Anterior cingulate cortex (tissue), 58 donors: Measurements from ENCODE around the gene TMEM181.
A peak's percentile ranks its signal among the peaks of the same experiment; 100 is the strongest.
"Not testable (repeated sequence)": the region's sequence is repeated elsewhere in the genome, so short reads cannot be mapped to it uniquely, and the experiment has no call there.

Experiments used
- DNase-seq, 58 donors: peaks; one replicate each; lab custom pipeline; 2025; lab: John Stamatoyannopoulos, UW

The TMEM181 gene

GRCh38 chr6:158586652-158587051 lies 26.8 kb downstream of the TMEM181 start:
- no peak for DNase-seq

GRCh38 chr6:158589366-158589765 lies 29.5 kb downstream of the TMEM181 start:
- peak in 8 of 58 donors; percentile 11 to 34 (median 16) for DNase-seq

GRCh38 chr6:158591134-158591809 lies 31.4 kb downstream of the TMEM181 start:
- DNase-seq = no peak

GRCh38 chr6:158591810-158592209 lies 31.9 kb downstream of the TMEM181 start:
- DNase-seq = no peak

GRCh38 chr6:158593670-158594069 lies 33.8 kb downstream of the TMEM181 start:
- peak in 1 of 58 donors; percentile 32 for DNase-seq

- DNase-seq = no peak
Observed at GRCh38 chr6:158595223-158595622, 35.3 kb downstream of the TMEM181 start.

- peak in 17 of 58 donors; percentile 6 to 51 (median 14) for DNase-seq
Observed at GRCh38 chr6:158596861-158597260, 37.0 kb downstream of the TMEM181 start.

- DNase-seq = no peak
Observed at GRCh38 chr6:158597565-158597964, 37.7 kb downstream of the TMEM181 start.

- DNase-seq = no peak
Observed at GRCh38 chr6:158599635-158600034, 39.7 kb downstream of the TMEM181 start.

- no peak for DNase-seq
Observed at GRCh38 chr6:158603261-158604047, 43.6 kb downstream of the TMEM181 start.

GRCh38 chr6:158604048-158604406 lies 44.1 kb downstream of the TMEM181 start:
- DNase-seq = no peak

GRCh38 chr6:158605266-158605878 lies 45.5 kb downstream of the TMEM181 start:
- peak in 50 of 58 donors; percentile 9 to 79 (median 35) for DNase-seq

- DNase-seq = not testable (repeated sequence)
Observed at GRCh38 chr6:158606011-158606410, 46.1 kb downstream of the TMEM181 start.

- DNase-seq = no peak
Observed at GRCh38 chr6:158606935-158607334, 47.0 kb downstream of the TMEM181 start.

GRCh38 chr6:158607411-158608170 lies 47.7 kb downstream of the TMEM181 start:
- DNase-seq = peak in 5 of 58 donors; percentile 10 to 31 (median 14)

- no peak for DNase-seq
Observed at GRCh38 chr6:158608221-158608620, 48.3 kb downstream of the TMEM181 start.

- no peak for DNase-seq
Observed at GRCh38 chr6:158609455-158610155, 49.7 kb downstream of the TMEM181 start.

GRCh38 chr6:158610319-158610968 lies 50.6 kb downstream of the TMEM181 start:
- no peak for DNase-seq

GRCh38 chr6:158611039-158611438 lies 51.1 kb downstream of the TMEM181 start:
- DNase-seq = no peak
